Activated T-helper 2 cell treated with anti-CD3 and anti-CD28 coated beads, Interferon-gamma antibody, Interleukin-2, Interleukin-4, amounts not matched to agents 10 μg/mL and 5 μg/mL and 100 μg/mL, durations not matched to agents 14 hours and 24 hours and 36 hours (primary cell): Measurements from ENCODE around the gene FOXL3. TPM values are rescaled to one million over a fixed set of nuclear protein-coding genes. Genes with fewer than 3 reads are reported as not detected.

Experiments
- DNase-seq: peaks from one replicate; pipeline ENCODE4 v3.0.0; 2021; ENCODE audit warnings: low spot score
- H3K27ac Mint-ChIP-seq: one replicate; pipeline ENCODE4 v1.8.0; 2021; ENCODE audit warnings: mixed read lengths
- H3K27me3 Mint-ChIP-seq: one replicate; pipeline ENCODE4 v1.8.0; 2021; ENCODE audit warnings: low read depth, mixed read lengths
- H3K36me3 Mint-ChIP-seq: one replicate; pipeline ENCODE4 v1.8.0; 2021; ENCODE audit warnings: low read depth, mixed read lengths
- H3K4me1 Mint-ChIP-seq: one replicate; pipeline ENCODE4 v1.8.0; 2021; ENCODE audit warnings: low read depth, mixed read lengths
- H3K4me3 Mint-ChIP-seq: one replicate; pipeline ENCODE4 v1.8.0; 2021; ENCODE audit warnings: low read depth, mild to moderate bottlenecking, moderate library complexity, mixed read lengths
- H3K9me3 Mint-ChIP-seq: one replicate; pipeline ENCODE4 v1.8.0; 2021; ENCODE audit warnings: mixed read lengths
- intact Hi-C: fragments of 100-400 bp; cut with micrococcal nuclease; formaldehyde crosslinking; loops from one replicate; pipeline ENCODE4 v1.15.1; 2023
- total RNA-seq: library from RNA; stranded (reverse); gene quantifications from 2 replicates; pipeline ENCODE4 v1.2.3, GENCODE V29; 2022

FOXL3 gene
- total RNA-seq, 1 donor from 2014 or later, result not detected

- Mint-ChIP-seq H3K27me3 (no peaks in the 10 kb centered on the region), H3K4me1 (no peaks in the 10 kb centered on the region), H3K36me3 (no peaks in the 10 kb centered on the region), H3K27ac (no peak overlapping the region), H3K9me3 (peaks cover 8% of the 10 kb centered on the region), H3K4me3 (no peak overlapping the region)
- intact Hi-C loops, result no loop called here
- DNase-seq, result no peak
Measured at GRCh38 chr7:265998-266850, 23.7 kb upstream of the FOXL3 start.

GRCh38 chr7:266851-267840 is 22.8 kb upstream of the FOXL3 start:
- Mint-ChIP-seq H3K27me3 (no peaks in the 10 kb centered on the region), H3K36me3 (no peaks in the 10 kb centered on the region), H3K4me3 (no peak overlapping the region), H3K27ac (no peak overlapping the region), H3K4me1 (no peaks in the 10 kb centered on the region), H3K9me3 (peaks cover 5% of the 10 kb centered on the region)
- no peak for DNase-seq
- intact Hi-C loops, result no loop called here

- DNase-seq, result no peak
- Mint-ChIP-seq H3K36me3 (no peaks in the 10 kb centered on the region), H3K27me3 (no peaks in the 10 kb centered on the region), H3K4me1 (no peaks in the 10 kb centered on the region), H3K9me3 (peaks cover 9% of the 10 kb centered on the region), H3K4me3 (no peak overlapping the region), H3K27ac (no peak overlapping the region)
- intact Hi-C loops, result no loop called here
Measured at GRCh38 chr7:268991-269390, 21.0 kb upstream of the FOXL3 start.

GRCh38 chr7:269721-270120 is 20.2 kb upstream of the FOXL3 start:
- no peaks in the 10 kb centered on the region for H3K27me3 Mint-ChIP-seq
- intact Hi-C loops, result no loop called here

GRCh38 chr7:270351-270983 is 19.5 kb upstream of the FOXL3 start:
- H3K36me3 Mint-ChIP-seq, result no peaks in the 10 kb centered on the region
- intact Hi-C loops, result no loop called here
- DNase-seq, result no peak
- H3K4me1 Mint-ChIP-seq, result no peaks in the 10 kb centered on the region
- no peak overlapping the region for H3K4me3 Mint-ChIP-seq
- no peaks in the 10 kb centered on the region for H3K27me3 Mint-ChIP-seq
- H3K27ac Mint-ChIP-seq, result no peak overlapping the region
- peaks cover 13% of the 10 kb centered on the region for H3K9me3 Mint-ChIP-seq

More at GRCh38 chr7:269721-270120, 20.2 kb upstream of the FOXL3 start:
- no peak overlapping the region for H3K4me3 Mint-ChIP-seq
- no peaks in the 10 kb centered on the region for H3K4me1 Mint-ChIP-seq
- H3K36me3 Mint-ChIP-seq, result no peaks in the 10 kb centered on the region
- H3K27ac Mint-ChIP-seq, result no peak overlapping the region
- no peak for DNase-seq
- peaks cover 13% of the 10 kb centered on the region for H3K9me3 Mint-ChIP-seq

GRCh38 chr7:271266-272107 is 18.5 kb upstream of the FOXL3 start:
- intact Hi-C loops, result no loop called here
- no peaks in the 10 kb centered on the region for H3K27me3 Mint-ChIP-seq
- no peaks in the 10 kb centered on the region for H3K4me1 Mint-ChIP-seq
- no peak overlapping the region for H3K27ac Mint-ChIP-seq
- H3K9me3 Mint-ChIP-seq, result peaks cover 13% of the 10 kb centered on the region
- no peaks in the 10 kb centered on the region for H3K36me3 Mint-ChIP-seq
- H3K4me3 Mint-ChIP-seq, result no peak overlapping the region
- no peak for DNase-seq

GRCh38 chr7:272108-272615 is 17.8 kb upstream of the FOXL3 start:
- H3K27ac Mint-ChIP-seq, result no peak overlapping the region
- H3K9me3 Mint-ChIP-seq, result peaks cover 13% of the 10 kb centered on the region
- intact Hi-C loops, result no loop called here
- H3K4me3 Mint-ChIP-seq, result no peak overlapping the region
- DNase-seq, result no peak
- H3K36me3 Mint-ChIP-seq, result no peaks in the 10 kb centered on the region
- H3K27me3 Mint-ChIP-seq, result no peaks in the 10 kb centered on the region
- no peaks in the 10 kb centered on the region for H3K4me1 Mint-ChIP-seq

GRCh38 chr7:272631-273030 is 17.3 kb upstream of the FOXL3 start:
- Mint-ChIP-seq H3K4me3 (no peak overlapping the region), H3K27ac (no peak overlapping the region), H3K36me3 (no peaks in the 10 kb centered on the region), H3K9me3 (peaks cover 13% of the 10 kb centered on the region), H3K4me1 (no peaks in the 10 kb centered on the region), H3K27me3 (no peaks in the 10 kb centered on the region)
- intact Hi-C loops, result no loop called here
- no peak for DNase-seq

GRCh38 chr7:273327-273726 is 16.6 kb upstream of the FOXL3 start:
- Mint-ChIP-seq H3K27ac (no peak overlapping the region), H3K4me1 (no peaks in the 10 kb centered on the region), H3K4me3 (no peak overlapping the region), H3K9me3 (peaks cover 13% of the 10 kb centered on the region), H3K36me3 (no peaks in the 10 kb centered on the region), H3K27me3 (no peaks in the 10 kb centered on the region)
- no peak for DNase-seq
- intact Hi-C loops, result no loop called here

GRCh38 chr7:274266-274665 is 15.7 kb upstream of the FOXL3 start:
- Mint-ChIP-seq H3K9me3 (peaks cover 13% of the 10 kb centered on the region), H3K27ac (no peak overlapping the region), H3K27me3 (no peaks in the 10 kb centered on the region), H3K4me1 (no peaks in the 10 kb centered on the region), H3K36me3 (no peaks in the 10 kb centered on the region), H3K4me3 (no peak overlapping the region)
- DNase-seq, result no peak
- intact Hi-C loops, result no loop called here

GRCh38 chr7:276230-276835 is 13.6 kb upstream of the FOXL3 start:
- H3K4me1 Mint-ChIP-seq, result no peaks in the 10 kb centered on the region

More at GRCh38 chr7:276230-276835, 13.6 kb upstream of the FOXL3 start:
- Mint-ChIP-seq H3K36me3 (no peaks in the 10 kb centered on the region), H3K4me3 (no peak overlapping the region), H3K9me3 (peaks cover 13% of the 10 kb centered on the region), H3K27me3 (no peaks in the 10 kb centered on the region), H3K27ac (no peak overlapping the region)
- intact Hi-C loops, result no loop called here
- DNase-seq, result no peak
